Cortex of kidney (tissue), 1 donor: ENCODE data around the gene MKRN2.
"Not testable (repeated sequence)": the region's sequence is repeated elsewhere in the genome, so short reads cannot be mapped to it uniquely, and the experiment has no call there.

Experiments
- DNase-seq: peaks from one replicate; lab custom pipeline; 2025; lab: John Stamatoyannopoulos, UW

The MKRN2 gene

GRCh38 chr3:12630292-12630691 is 73.4 kb downstream of the MKRN2 start:
- no peak for DNase-seq

- DNase-seq = not testable (repeated sequence)
Measured at GRCh38 chr3:12630843-12631242, 74.0 kb downstream of the MKRN2 start.

- DNase-seq = no peak
Measured at GRCh38 chr3:12632523-12632922, 75.6 kb downstream of the MKRN2 start.

- DNase-seq = no peak
Measured at GRCh38 chr3:12633108-12633507, 76.2 kb downstream of the MKRN2 start.
